ENCODE data around the gene ACOX3.

- TF ChIP-seq FOSL2 (IDR thresholded peaks at IDR 0.05; ENCODE audit: borderline replicate concordance, low read depth) (no peak), TAF1 (IDR thresholded peaks at IDR 0.05; ENCODE audit: borderline replicate concordance, low read depth, low read length) (no peak), USF2 (IDR thresholded peaks at IDR 0.05; ENCODE audit: borderline replicate concordance, low read depth, low read length) (no peak), PBX3 (IDR thresholded peaks at IDR 0.05) (no peak), RAD21 (IDR thresholded peaks at IDR 0.05; ENCODE audit: low read length) (no peak), CTCF (IDR thresholded peaks at IDR 0.05) (no peak)
These were observed 21.1 kb upstream of the ACOX3 start for GRCh38 chr4:8461616-8462015.
